ENCODE measurements around the gene WDR64. TPM values are rescaled to one million over a fixed set of nuclear protein-coding genes. Genes with fewer than 3 reads are reported as not detected.

Gene WDR64
- total RNA-seq, 2 donors from 2014 or later = not detected

GRCh38 chr1:241844593-241844992 is 192.5 kb downstream of the WDR64 start:
- no peaks in the 10 kb centered on the region for H3K9me3 Mint-ChIP-seq
- H3K36me3 Mint-ChIP-seq (ENCODE audit: low read depth) = no peaks in the 10 kb centered on the region
- Histone ChIP-seq H3K4me1 (ENCODE audit: control insufficient read depth, insufficient read depth, low read length) (no peaks in the 10 kb centered on the region), H3K9ac (ENCODE audit: extremely low read depth, low read length, poor library complexity, severe bottlenecking) (no peak overlapping the region), H3K27me3 (ENCODE audit: control insufficient read depth, insufficient read depth, low read length, poor library complexity, severe bottlenecking) (no peaks in the 10 kb centered on the region), H3K9me3 (ENCODE audit: control insufficient read depth, low read length) (no peaks in the 10 kb centered on the region), H3K36me3 (ENCODE audit: control insufficient read depth, insufficient read depth, low read length) (no peaks in the 10 kb centered on the region), H3K27ac (ENCODE audit: low read depth, low read length) (no peak overlapping the region), H3K4me3 (ENCODE audit: low read length) (no peak overlapping the region)
- peaks cover 18% of the 10 kb centered on the region for H3K4me1 Mint-ChIP-seq
- no peak for TF ChIP-seq CTCF (conservative IDR thresholded peaks at IDR 0.05)
- DNase-seq = no peak
- H3K4me3 Mint-ChIP-seq = no peak overlapping the region
- 83% methylated on average over 6 of the region's 6 CpGs; no CpG with 5 or more reads in 1 of the 2 experiments for WGBS, 2 experiments (ENCODE audit: insufficient coverage in 1 of 2, insufficient read length in 1 of 2)
- H3K27ac Mint-ChIP-seq = no peak overlapping the region
- H3K27me3 Mint-ChIP-seq (ENCODE audit: insufficient read depth) = no peaks in the 10 kb centered on the region

GRCh38 chr1:241846375-241846774 is 194.3 kb downstream of the WDR64 start:
- peaks cover 3% of the 10 kb centered on the region for H3K36me3 Mint-ChIP-seq (ENCODE audit: low read depth)
- H3K27ac Mint-ChIP-seq = no peak overlapping the region
- no peak overlapping the region for H3K4me3 Mint-ChIP-seq
- H3K9ac ChIP-seq (ENCODE audit: extremely low read depth, low read length, poor library complexity, severe bottlenecking) = no peak overlapping the region
- no peak overlapping the region for H3K27ac ChIP-seq (ENCODE audit: low read depth, low read length)
- H3K27me3 Mint-ChIP-seq (ENCODE audit: insufficient read depth) = no peaks in the 10 kb centered on the region
- no peak for TF ChIP-seq CTCF (conservative IDR thresholded peaks at IDR 0.05)
- no peaks in the 10 kb centered on the region for H3K4me1 ChIP-seq (ENCODE audit: control insufficient read depth, insufficient read depth, low read length)
- no peaks in the 10 kb centered on the region for H3K9me3 ChIP-seq (ENCODE audit: control insufficient read depth, low read length)
- no peak overlapping the region for H3K4me3 ChIP-seq (ENCODE audit: low read length)
- H3K9me3 Mint-ChIP-seq = no peaks in the 10 kb centered on the region
- peaks cover 19% of the 10 kb centered on the region for H3K4me1 Mint-ChIP-seq
- H3K27me3 ChIP-seq (ENCODE audit: control insufficient read depth, insufficient read depth, low read length, poor library complexity, severe bottlenecking) = no peaks in the 10 kb centered on the region
- peaks cover 8% of the 10 kb centered on the region for H3K36me3 ChIP-seq (ENCODE audit: control insufficient read depth, insufficient read depth, low read length)
- no peak for DNase-seq

DNA sequence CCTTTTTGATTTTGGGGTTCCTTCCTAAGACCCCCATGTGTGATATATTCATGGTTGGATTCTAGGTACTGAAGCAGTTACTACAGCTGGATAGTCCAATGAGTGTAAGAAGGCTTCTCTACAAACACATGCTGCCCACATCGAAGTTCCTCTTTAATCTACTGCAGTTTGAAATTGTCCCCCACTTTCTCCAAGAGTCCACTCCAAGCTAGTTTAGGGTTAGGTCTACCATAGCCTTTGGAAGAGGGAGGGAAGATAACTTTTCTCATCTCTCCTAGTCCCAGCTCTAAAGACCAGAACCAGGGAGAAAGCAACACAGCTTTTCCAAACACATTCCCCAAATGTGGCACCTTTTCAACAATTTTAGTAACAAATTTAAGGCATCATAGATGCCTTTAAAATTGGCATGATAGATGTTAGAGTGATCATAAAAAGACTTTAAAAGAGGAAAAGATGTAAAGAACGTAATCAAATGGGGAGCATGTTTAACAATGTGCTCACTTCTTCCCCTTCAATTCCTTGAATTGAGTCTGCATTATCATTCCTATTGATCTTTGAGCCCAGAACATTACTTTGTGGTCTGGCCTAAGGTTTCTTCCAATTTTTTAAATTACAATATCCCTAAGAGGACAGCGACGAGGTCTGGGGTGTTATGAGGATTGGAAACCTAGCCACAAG is 194.9 kb downstream of the WDR64 start:
- no peaks in the 10 kb centered on the region for H3K9me3 ChIP-seq (ENCODE audit: control insufficient read depth, low read length)
- H3K4me3 Mint-ChIP-seq = peak overlapping the region; percentile 89
- H3K9me3 Mint-ChIP-seq = no peaks in the 10 kb centered on the region
- H3K4me3 ChIP-seq (ENCODE audit: low read length) = peak overlapping the region; percentile 91
- H3K4me1 ChIP-seq (ENCODE audit: control insufficient read depth, insufficient read depth, low read length) = no peaks in the 10 kb centered on the region
- 85 to 100% methylated on average over 4 of the region's 4 CpGs for WGBS, 2 experiments (ENCODE audit: insufficient coverage in 1 of 2, insufficient read length in 1 of 2)
- H3K9ac ChIP-seq (ENCODE audit: extremely low read depth, low read length, poor library complexity, severe bottlenecking) = no peak overlapping the region
- no peaks in the 10 kb centered on the region for H3K27me3 ChIP-seq (ENCODE audit: control insufficient read depth, insufficient read depth, low read length, poor library complexity, severe bottlenecking)
- peaks cover 11% of the 10 kb centered on the region for H3K36me3 ChIP-seq (ENCODE audit: control insufficient read depth, insufficient read depth, low read length)
- peak overlapping the region; percentile 99 for H3K27ac Mint-ChIP-seq
- H3K4me1 Mint-ChIP-seq = peaks cover 19% of the 10 kb centered on the region
- DNase-seq = no peak
- H3K27me3 Mint-ChIP-seq (ENCODE audit: insufficient read depth) = no peaks in the 10 kb centered on the region
- H3K36me3 Mint-ChIP-seq (ENCODE audit: low read depth) = peaks cover 3% of the 10 kb centered on the region
- no peak for TF ChIP-seq CTCF (conservative IDR thresholded peaks at IDR 0.05)
- no peak overlapping the region for H3K27ac ChIP-seq (ENCODE audit: low read depth, low read length)
